ENCODE results near the gene PLCB1. TPM values are rescaled to one million over a fixed set of nuclear protein-coding genes. Genes with fewer than 3 reads are reported as not detected.

The PLCB1 gene
- total and polyA plus RNA-seq, 10 of the 15 experiments (the other 5 are each of a cell fraction or from before 2014, with no cell fraction given): 0.05 to 5.3 (median 0.17) TPM; not detected in 1

DNA sequence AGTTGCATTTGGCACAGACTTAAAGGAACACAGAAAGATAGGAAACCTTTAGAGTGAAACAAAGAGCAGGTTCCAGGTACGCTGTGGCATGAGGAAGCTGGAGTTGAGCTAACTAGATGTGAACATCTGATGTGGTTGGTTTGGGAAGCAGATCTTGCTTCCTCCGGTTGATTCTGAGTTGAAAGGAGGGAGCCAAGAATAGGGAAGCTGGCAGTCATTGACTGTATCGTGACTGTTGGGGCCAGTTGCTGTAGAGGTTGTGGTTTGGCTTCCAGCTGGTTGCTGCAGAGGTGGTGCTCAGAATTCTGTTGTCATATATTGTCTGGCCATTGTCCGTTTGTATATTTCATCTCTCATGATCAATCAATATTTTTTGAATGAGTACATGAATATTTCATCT, 325.9 kb downstream of the PLCB1 start:
- WGBS (ENCODE audit: insufficient coverage, insufficient replicate concordance, low lambda C conversion rate, missing lambda C conversion rate): 14% methylated on average over 4 of the region's 4 CpGs
- Histone ChIP-seq H4K20me1 (ENCODE audit: control insufficient read depth, insufficient read depth) (no peaks in the 10 kb centered on the region), H3K4me2 (ENCODE audit: control insufficient read depth, insufficient read depth) (no peak overlapping the region), H2AFZ (ENCODE audit: control insufficient read depth, low read depth, low read length) (no peak overlapping the region), H3K27me3 (replicated peaks in 1 of 2; ENCODE audit: control insufficient read depth in 2 of 2, insufficient read depth in 2 of 2, low read length in 1 of 2) (no peaks in the 10 kb centered on the region), H3K4me3 (no peak overlapping the region), H3K9me3 (replicated peaks; ENCODE audit: control insufficient read depth, insufficient read depth, low read length) (no peaks in the 10 kb centered on the region; the same call in 2 of the 3 replicates), H3K27ac (ENCODE audit: control insufficient read depth, insufficient read depth) (no peak overlapping the region), H3K79me2 (ENCODE audit: control insufficient read depth, insufficient read depth, low read length) (no peaks in the 10 kb centered on the region), H3K36me3 (ENCODE audit: control insufficient read depth in 2 of 2, insufficient read depth in 2 of 2, low read length in 1 of 2) (no peaks in the 10 kb centered on the region), H3K4me1 (ENCODE audit: control insufficient read depth, insufficient read depth, low read length) (no peaks in the 10 kb centered on the region), H3K9ac (ENCODE audit: control insufficient read depth, insufficient read depth, low read length) (no peak overlapping the region)
- intact Hi-C loops (cut with micrococcal nuclease; ENCODE audit: unreplicated experiment): no loop called here
- ChIA-PET RAD21 (ENCODE audit: unreplicated experiment) (no interaction called here), POLR2A (no interaction called here), SMC1A (ENCODE audit: uncharacterized antibody, unreplicated experiment) (interaction anchor here (0.9 to 3.3 kb wide), 4 partner anchors 12 to 327 kb away, joined by 3 to 11 read pairs (median 4); no protein-coding TSS in a partner anchor), CTCF (interaction anchor here (1.2 to 3.0 kb wide), 2 partner anchors 9 to 264 kb away, joined by 4 to 14 read pairs; no protein-coding TSS in a partner anchor)
- no peak for ATAC-seq
- no peak for DNase-seq (ENCODE audit: low read depth, low spot score)
- in situ Hi-C loops (cut with MboI): no loop called here
- no TSS peak for BruUV-seq (replicated peaks)
- TF ChIP-seq CHD4 (IDR thresholded peaks at IDR 0.05) (no peak), TCF3 (IDR thresholded peaks at IDR 0.05; ENCODE audit: borderline replicate concordance, insufficient read depth, low read depth, low read length) (no peak), EZH2 (IDR thresholded peaks at IDR 0.05; ENCODE audit: borderline replicate concordance, control insufficient read depth, low read depth, low read length) (no peak), EED (IDR thresholded peaks at IDR 0.05; ENCODE audit: low read depth) (no peak), ZNF622 (IDR thresholded peaks at IDR 0.05) (no peak), RAD21 (IDR thresholded peaks at IDR 0.05; ENCODE audit: insufficient read depth, low read depth, low read length) (no peak), NBN (IDR thresholded peaks at IDR 0.05) (no peak), MYC (IDR thresholded peaks at IDR 0.05; ENCODE audit: insufficient read depth, insufficient read length, insufficient replicate concordance, low read length, severe bottlenecking) (no peak), RUNX3 (IDR thresholded peaks at IDR 0.05; ENCODE audit: low read length) (no peak), TCF7 (IDR thresholded peaks at IDR 0.05; ENCODE audit: borderline replicate concordance) (no peak)
- TF ChIP-seq, protein P1, sequence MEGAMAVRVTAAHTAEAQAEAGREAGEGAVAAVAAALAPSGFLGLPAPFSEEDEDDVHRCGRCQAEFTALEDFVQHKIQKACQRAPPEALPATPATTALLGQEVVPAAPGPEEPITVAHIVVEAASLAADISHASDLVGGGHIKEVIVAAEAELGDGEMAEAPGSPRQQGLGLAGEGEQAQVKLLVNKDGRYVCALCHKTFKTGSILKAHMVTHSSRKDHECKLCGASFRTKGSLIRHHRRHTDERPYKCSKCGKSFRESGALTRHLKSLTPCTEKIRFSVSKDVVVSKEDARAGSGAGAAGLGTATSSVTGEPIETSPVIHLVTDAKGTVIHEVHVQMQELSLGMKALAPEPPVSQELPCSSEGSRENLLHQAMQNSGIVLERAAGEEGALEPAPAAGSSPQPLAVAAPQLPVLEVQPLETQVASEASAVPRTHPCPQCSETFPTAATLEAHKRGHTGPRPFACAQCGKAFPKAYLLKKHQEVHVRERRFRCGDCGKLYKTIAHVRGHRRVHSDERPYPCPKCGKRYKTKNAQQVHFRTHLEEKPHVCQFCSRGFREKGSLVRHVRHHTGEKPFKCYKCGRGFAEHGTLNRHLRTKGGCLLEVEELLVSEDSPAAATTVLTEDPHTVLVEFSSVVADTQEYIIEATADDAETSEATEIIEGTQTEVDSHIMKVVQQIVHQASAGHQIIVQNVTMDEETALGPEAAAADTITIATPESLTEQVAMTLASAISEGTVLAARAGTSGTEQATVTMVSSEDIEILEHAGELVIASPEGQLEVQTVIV (IDR thresholded peaks at IDR 0.05; ENCODE audit: borderline replicate concordance, partially characterized antibody): no peak
- TF ChIP-seq, protein P2, sequence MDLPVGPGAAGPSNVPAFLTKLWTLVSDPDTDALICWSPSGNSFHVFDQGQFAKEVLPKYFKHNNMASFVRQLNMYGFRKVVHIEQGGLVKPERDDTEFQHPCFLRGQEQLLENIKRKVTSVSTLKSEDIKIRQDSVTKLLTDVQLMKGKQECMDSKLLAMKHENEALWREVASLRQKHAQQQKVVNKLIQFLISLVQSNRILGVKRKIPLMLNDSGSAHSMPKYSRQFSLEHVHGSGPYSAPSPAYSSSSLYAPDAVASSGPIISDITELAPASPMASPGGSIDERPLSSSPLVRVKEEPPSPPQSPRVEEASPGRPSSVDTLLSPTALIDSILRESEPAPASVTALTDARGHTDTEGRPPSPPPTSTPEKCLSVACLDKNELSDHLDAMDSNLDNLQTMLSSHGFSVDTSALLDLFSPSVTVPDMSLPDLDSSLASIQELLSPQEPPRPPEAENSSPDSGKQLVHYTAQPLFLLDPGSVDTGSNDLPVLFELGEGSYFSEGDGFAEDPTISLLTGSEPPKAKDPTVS (IDR thresholded peaks at IDR 0.05; ENCODE audit: low read depth, low read length): no peak
- no peak for FAIRE-seq
